HepG2 (cell line): ENCODE results near the gene TSNAXIP1. TPM values are rescaled to one million over a fixed set of nuclear protein-coding genes. Genes with fewer than 3 reads are reported as not detected.

Source experiments
- ATF7-NPFF ChIP-seq: sonication (generic); formaldehyde crosslinking; IDR thresholded peaks from 2 replicates; pipeline ENCODE4 v1.8.1; 2023; ENCODE audit warnings: mild to moderate bottlenecking, low read depth, missing genetic modification reagents, moderate library complexity
- NR2F6 ChIP-seq, 2 experiments: IDR thresholded peaks; 2 replicates each; pipeline ENCODE4 v1.6.1; 2016; ENCODE audit warnings: antibody characterized with exemption in 1 of 2, mild to moderate bottlenecking in 1 of 2
- ZNF12 ChIP-seq: sonication (generic); formaldehyde crosslinking; IDR thresholded peaks from 2 replicates; pipeline ENCODE4 v1.5.0; 2020; ENCODE audit warnings: missing genetic modification reagents
- ZNF547 ChIP-seq: sonication (generic); formaldehyde crosslinking; IDR thresholded peaks from 2 replicates; pipeline ENCODE4 v1.5.1; 2020; ENCODE audit warnings: mild to moderate bottlenecking, missing genetic modification reagents
- polyA plus RNA-seq, 8 experiments: library from polyadenylated mRNA; depleted of rRNA in 3 of 8; stranded (reverse) in 7 of 8; unstranded in 1 of 8; fragments of >200 nt; fragmentation: Illumina TruSeq in 4 of 8; extraction: Trizol in 4 of 8; gene quantifications; 2 replicates each; pipeline versions ENCODE4 v1.2.1 to v1.2.3, GENCODE V29; 2011 to 2016; ENCODE audit warnings: low read depth in 4 of 8, missing spikeins in 1 of 8, mixed read lengths in 1 of 8; ENCODE audit not compliant: insufficient read depth in 1 of 8
- total RNA-seq, 5 experiments: library from RNA; depleted of rRNA; stranded (reverse); fragments of >200 nt; fragmentation: Illumina TruSeq; extraction: Trizol; gene quantifications; 2 replicates each; pipeline ENCODE4 v1.2.3, GENCODE V29; 2016; ENCODE audit warnings: low read depth in 1 of 5
- TF ChIP-seq, protein P1 (sequence below): sonication (generic); formaldehyde crosslinking; IDR thresholded peaks from 2 replicates; pipeline ENCODE4 v1.9.0; 2021; ENCODE audit warnings: mild to moderate bottlenecking, missing genetic modification reagents
- TF ChIP-seq, protein P2 (sequence below): sonication (generic); formaldehyde crosslinking; IDR thresholded peaks from 2 replicates; pipeline ENCODE4 v1.8.0; 2022; ENCODE audit warnings: missing genetic modification reagents, mild to moderate bottlenecking, inconsistent platforms, borderline replicate concordance
- TF ChIP-seq, protein P3 (sequence below), 2 experiments: sonication (generic) in 1 of 2; formaldehyde crosslinking in 1 of 2; IDR thresholded peaks; 2 replicates each; pipeline versions ENCODE4 v1.4.0 to v1.6.1; 2018 to 2020; ENCODE audit warnings: missing genetic modification reagents in 2 of 2, borderline replicate concordance in 1 of 2, low read depth in 1 of 2, mild to moderate bottlenecking in 1 of 2, missing biosample characterization in 1 of 2
- TF ChIP-seq, protein P4 (sequence below), 2 experiments: IDR thresholded peaks; 2 replicates each; pipeline ENCODE4 v1.6.1; 2011 to 2012; ENCODE audit warnings: low read length in 2 of 2, borderline replicate concordance in 1 of 2, low read depth in 1 of 2, mild to moderate bottlenecking in 1 of 2, moderate library complexity in 1 of 2
- TF ChIP-seq, protein P5 (sequence below): sonication (generic); formaldehyde crosslinking; conservative IDR thresholded peaks from 2 replicates; pipeline ENCODE4 v1.8.0; 2022; ENCODE audit warnings: missing genetic modification reagents

Gene TSNAXIP1
- total and polyA plus RNA-seq, 2 of the 13 experiments (the other 11 are each of a cell fraction or from before 2014, with no cell fraction given): 0.37 to 0.86 TPM

DNA sequence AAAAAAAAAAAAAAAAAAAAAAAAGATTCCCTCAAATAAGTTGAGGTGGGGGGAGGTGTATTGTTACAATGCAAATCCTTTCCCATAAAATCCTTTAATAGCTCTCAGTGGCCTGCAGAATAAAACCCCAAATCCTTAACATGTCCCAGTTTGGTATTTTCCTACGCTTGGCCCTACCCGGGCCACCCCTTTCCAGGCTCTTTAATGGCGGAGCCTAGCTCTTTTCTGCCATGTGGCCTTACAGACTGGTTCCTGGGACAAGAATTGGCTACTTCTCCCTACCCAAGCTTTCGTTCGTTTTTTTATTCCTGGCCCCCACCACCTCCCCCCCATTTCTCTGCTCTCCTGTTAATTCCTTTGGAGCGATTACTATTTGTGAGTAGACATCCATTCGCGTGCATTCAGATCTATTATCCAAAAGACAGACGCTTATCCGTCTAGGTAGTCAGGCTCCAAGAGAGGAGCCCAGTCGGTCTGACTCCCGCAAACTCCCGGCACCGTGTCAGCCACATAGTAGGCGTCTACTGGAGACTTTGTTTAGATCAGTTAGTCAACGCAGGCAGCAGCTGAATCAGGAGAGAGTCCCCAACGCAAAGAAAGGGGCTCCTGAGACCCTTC is 34.6 kb downstream of the TSNAXIP1 start (continued):
- TF ChIP-seq, protein P1, sequence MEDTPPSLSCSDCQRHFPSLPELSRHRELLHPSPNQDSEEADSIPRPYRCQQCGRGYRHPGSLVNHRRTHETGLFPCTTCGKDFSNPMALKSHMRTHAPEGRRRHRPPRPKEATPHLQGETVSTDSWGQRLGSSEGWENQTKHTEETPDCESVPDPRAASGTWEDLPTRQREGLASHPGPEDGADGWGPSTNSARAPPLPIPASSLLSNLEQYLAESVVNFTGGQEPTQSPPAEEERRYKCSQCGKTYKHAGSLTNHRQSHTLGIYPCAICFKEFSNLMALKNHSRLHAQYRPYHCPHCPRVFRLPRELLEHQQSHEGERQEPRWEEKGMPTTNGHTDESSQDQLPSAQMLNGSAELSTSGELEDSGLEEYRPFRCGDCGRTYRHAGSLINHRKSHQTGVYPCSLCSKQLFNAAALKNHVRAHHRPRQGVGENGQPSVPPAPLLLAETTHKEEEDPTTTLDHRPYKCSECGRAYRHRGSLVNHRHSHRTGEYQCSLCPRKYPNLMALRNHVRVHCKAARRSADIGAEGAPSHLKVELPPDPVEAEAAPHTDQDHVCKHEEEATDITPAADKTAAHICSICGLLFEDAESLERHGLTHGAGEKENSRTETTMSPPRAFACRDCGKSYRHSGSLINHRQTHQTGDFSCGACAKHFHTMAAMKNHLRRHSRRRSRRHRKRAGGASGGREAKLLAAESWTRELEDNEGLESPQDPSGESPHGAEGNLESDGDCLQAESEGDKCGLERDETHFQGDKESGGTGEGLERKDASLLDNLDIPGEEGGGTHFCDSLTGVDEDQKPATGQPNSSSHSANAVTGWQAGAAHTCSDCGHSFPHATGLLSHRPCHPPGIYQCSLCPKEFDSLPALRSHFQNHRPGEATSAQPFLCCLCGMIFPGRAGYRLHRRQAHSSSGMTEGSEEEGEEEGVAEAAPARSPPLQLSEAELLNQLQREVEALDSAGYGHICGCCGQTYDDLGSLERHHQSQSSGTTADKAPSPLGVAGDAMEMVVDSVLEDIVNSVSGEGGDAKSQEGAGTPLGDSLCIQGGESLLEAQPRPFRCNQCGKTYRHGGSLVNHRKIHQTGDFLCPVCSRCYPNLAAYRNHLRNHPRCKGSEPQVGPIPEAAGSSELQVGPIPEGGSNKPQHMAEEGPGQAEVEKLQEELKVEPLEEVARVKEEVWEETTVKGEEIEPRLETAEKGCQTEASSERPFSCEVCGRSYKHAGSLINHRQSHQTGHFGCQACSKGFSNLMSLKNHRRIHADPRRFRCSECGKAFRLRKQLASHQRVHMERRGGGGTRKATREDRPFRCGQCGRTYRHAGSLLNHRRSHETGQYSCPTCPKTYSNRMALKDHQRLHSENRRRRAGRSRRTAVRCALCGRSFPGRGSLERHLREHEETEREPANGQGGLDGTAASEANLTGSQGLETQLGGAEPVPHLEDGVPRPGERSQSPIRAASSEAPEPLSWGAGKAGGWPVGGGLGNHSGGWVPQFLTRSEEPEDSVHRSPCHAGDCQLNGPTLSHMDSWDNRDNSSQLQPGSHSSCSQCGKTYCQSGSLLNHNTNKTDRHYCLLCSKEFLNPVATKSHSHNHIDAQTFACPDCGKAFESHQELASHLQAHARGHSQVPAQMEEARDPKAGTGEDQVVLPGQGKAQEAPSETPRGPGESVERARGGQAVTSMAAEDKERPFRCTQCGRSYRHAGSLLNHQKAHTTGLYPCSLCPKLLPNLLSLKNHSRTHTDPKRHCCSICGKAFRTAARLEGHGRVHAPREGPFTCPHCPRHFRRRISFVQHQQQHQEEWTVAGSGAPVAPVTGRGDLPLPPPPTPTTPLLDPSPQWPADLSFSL (CRISPR knock-in tag): 0 out of 2 replicates have a peak, but pooled peaks have one; percentile 19
- TF ChIP-seq, protein P2, sequence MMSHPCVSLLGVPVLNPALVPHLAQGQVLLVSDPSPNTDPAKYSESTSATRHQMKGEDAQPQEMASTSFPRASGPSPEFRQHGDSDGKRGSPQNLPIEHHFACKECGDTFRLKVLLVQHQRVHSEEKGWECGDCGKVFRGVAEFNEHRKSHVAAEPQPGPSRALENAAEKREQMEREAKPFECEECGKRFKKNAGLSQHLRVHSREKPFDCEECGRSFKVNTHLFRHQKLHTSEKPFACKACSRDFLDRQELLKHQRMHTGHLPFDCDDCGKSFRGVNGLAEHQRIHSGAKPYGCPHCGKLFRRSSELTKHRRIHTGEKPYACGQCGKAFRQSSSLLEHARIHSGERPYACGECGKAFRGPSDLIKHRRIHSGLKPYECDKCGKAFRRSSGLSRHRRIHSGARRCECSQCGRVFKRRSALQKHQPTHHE: 0 out of 2 replicates have a peak, but pooled peaks have one; percentile 1
- no peak for TF ChIP-seq ZNF12 (CRISPR knock-in tag)
- TF ChIP-seq, protein P3, sequence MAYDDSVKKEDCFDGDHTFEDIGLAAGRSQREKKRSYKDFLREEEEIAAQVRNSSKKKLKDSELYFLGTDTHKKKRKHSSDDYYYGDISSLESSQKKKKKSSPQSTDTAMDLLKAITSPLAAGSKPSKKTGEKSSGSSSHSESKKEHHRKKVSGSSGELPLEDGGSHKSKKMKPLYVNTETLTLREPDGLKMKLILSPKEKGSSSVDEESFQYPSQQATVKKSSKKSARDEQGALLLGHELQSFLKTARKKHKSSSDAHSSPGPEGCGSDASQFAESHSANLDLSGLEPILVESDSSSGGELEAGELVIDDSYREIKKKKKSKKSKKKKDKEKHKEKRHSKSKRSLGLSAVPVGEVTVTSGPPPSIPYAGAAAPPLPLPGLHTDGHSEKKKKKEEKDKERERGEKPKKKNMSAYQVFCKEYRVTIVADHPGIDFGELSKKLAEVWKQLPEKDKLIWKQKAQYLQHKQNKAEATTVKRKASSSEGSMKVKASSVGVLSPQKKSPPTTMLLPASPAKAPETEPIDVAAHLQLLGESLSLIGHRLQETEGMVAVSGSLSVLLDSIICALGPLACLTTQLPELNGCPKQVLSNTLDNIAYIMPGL (CRISPR knock-in tag; IDR thresholded peaks at IDR 0.05; ENCODE audit: borderline replicate concordance in 1 of 2, low read depth in 1 of 2): no peak
- TF ChIP-seq, protein P4, sequence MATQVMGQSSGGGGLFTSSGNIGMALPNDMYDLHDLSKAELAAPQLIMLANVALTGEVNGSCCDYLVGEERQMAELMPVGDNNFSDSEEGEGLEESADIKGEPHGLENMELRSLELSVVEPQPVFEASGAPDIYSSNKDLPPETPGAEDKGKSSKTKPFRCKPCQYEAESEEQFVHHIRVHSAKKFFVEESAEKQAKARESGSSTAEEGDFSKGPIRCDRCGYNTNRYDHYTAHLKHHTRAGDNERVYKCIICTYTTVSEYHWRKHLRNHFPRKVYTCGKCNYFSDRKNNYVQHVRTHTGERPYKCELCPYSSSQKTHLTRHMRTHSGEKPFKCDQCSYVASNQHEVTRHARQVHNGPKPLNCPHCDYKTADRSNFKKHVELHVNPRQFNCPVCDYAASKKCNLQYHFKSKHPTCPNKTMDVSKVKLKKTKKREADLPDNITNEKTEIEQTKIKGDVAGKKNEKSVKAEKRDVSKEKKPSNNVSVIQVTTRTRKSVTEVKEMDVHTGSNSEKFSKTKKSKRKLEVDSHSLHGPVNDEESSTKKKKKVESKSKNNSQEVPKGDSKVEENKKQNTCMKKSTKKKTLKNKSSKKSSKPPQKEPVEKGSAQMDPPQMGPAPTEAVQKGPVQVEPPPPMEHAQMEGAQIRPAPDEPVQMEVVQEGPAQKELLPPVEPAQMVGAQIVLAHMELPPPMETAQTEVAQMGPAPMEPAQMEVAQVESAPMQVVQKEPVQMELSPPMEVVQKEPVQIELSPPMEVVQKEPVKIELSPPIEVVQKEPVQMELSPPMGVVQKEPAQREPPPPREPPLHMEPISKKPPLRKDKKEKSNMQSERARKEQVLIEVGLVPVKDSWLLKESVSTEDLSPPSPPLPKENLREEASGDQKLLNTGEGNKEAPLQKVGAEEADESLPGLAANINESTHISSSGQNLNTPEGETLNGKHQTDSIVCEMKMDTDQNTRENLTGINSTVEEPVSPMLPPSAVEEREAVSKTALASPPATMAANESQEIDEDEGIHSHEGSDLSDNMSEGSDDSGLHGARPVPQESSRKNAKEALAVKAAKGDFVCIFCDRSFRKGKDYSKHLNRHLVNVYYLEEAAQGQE (IDR thresholded peaks at IDR 0.05; ENCODE audit: borderline replicate concordance in 1 of 2, low read depth in 1 of 2, low read length in 2 of 2): 0 out of 4 replicates have a peak, but pooled peaks of 1 of the 2 experiments have one; percentile 32
- TF ChIP-seq, protein P5, sequence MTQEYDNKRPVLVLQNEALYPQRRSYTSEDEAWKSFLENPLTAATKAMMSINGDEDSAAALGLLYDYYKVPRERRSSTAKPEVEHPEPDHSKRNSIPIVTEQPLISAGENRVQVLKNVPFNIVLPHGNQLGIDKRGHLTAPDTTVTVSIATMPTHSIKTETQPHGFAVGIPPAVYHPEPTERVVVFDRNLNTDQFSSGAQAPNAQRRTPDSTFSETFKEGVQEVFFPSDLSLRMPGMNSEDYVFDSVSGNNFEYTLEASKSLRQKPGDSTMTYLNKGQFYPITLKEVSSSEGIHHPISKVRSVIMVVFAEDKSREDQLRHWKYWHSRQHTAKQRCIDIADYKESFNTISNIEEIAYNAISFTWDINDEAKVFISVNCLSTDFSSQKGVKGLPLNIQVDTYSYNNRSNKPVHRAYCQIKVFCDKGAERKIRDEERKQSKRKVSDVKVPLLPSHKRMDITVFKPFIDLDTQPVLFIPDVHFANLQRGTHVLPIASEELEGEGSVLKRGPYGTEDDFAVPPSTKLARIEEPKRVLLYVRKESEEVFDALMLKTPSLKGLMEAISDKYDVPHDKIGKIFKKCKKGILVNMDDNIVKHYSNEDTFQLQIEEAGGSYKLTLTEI (CRISPR knock-in tag): no peak
- no peak for TF ChIP-seq ZNF547 (CRISPR knock-in tag)
- TF ChIP-seq ATF7-NPFF (CRISPR knock-in tag): no peak
- no peak for TF ChIP-seq NR2F6 (IDR thresholded peaks at IDR 0.05)
- no peak for TF ChIP-seq NR2F6 (CRISPR knock-in tag; IDR thresholded peaks at IDR 0.05)
